Mesenteric fat pad (tissue), 1 donor: ENCODE measurements around the gene PHYH. TPM values are rescaled to one million over a fixed set of nuclear protein-coding genes. Genes with fewer than 3 reads are reported as not detected.
"Not testable (repeated sequence)": the region's sequence is repeated elsewhere in the genome, so short reads cannot be mapped to it uniquely, and the experiment has no call there.

Experiments used
- DNase-seq: peaks from one replicate; pipeline ENCODE4 v3.0.0-alpha.2; 2020; ENCODE audit warnings: low spot score
- total RNA-seq: library from RNA; stranded (reverse); fragmentation: NEBNext Ultra II Directional; extraction: Animal tissue kit (Norgen Biotek cat#: 25700); gene quantifications from one replicate; pipeline ENCODE4 v1.2.1, GENCODE V29; 2021
- donor health status: DM: yes; HTN: yes; CAD: no.

PHYH gene
- total RNA-seq, 1 donor from 2014 or later: 44.1 TPM

DNA sequence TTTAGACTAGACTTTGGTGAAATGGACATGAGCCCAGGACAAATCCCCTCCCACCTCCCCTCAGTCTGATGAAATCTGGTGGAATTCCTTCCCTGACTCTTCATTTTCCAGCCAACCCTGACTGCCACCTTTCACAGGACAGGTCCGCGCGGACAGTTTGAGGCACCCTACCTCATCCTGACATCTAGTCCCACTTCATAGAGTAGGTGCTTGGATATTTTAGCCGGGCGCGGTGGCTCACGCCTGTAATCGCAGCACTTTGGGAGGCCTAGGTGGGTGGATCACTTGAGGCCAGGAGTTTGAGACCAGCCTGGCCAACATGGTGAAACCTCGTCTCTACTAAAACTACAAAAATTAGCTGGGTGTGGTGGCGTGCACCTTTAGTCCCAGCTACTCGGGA is 23.7 kb downstream of the PHYH start:
- peak; percentile 53 for DNase-seq

GRCh38 chr10:13272164-13272571 is 27.7 kb downstream of the PHYH start:
- DNase-seq: peak; percentile 71

- peak; percentile 65 for DNase-seq
These were observed 28.2 kb downstream of the PHYH start for GRCh38 chr10:13271552-13272163.

DNA sequence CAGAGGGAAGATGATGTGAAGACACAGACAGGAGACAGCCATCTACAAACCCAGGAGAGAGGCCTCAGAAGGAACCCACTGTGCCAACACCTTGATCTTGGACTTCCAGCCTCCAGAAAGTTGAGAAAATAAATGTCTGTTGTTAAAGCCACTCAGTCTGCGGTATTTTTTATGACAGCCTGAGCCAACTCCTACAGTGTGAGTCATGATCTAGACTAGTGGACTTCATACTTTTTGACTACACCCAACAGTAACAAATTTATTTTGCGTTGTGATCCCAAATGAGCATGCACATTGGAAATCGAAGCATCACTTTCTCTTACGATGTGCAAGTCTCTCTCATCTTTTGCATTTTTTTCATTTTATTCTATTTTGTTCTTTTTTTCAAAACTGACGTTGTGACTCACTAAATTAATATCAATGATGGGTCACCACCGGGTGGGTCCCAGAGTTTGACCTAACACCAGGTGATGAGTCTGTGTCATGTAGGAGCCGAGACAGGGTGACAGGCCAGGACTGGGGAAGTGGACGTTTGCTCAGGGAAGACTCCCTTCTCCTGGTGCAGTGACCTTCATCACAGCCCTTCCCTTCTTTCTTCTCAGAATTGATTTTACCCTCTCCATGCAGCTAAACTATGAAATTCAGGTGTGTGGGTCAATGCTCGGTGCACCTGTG is 28.9 kb downstream of the PHYH start:
- peak; percentile 30 for DNase-seq

- no peak for DNase-seq
These were observed 31.0 kb downstream of the PHYH start for GRCh38 chr10:13268841-13269240.

DNA sequence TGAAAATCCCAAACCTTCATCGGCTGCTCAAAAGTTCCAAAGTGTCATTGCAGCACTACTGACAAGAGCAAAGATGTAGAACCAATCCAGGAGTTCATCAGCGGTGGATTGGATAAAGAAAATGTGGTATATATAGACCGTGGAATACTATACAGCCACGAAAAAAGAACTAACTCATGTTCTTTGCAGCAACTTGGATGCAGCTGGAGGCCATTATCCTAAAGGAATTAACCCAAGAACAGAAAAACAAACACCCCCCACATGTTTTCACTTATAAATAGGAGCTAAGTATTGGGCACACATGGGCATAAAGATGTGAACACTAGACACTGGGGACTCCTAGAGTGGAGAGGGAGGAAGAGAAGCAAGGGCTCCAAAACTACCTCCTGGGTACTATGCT is 31.6 kb downstream of the PHYH start:
- no peak for DNase-seq

DNA sequence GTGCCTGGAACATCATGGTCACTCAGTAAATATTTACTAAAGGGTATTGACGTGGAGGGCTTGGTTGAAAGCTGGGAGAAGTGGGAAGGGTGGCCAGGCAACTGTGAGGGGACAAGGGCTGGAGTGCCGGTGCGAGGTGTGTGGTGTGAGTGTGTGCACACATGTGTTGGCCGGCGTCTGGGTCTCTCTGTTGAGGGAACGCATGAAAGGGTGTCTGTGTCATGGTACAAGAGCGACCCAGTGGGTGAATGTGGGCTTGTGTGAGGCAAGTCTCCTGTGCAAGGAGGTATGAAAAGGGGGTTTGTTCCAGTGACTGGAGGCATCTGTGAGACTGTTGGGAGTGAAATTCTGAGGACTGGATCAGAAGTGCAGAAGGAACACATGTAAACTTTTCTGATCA is 36.3 kb downstream of the PHYH start:
- no peak for DNase-seq

GRCh38 chr10:13262433-13262832 is 37.4 kb downstream of the PHYH start:
- DNase-seq: no peak

DNA sequence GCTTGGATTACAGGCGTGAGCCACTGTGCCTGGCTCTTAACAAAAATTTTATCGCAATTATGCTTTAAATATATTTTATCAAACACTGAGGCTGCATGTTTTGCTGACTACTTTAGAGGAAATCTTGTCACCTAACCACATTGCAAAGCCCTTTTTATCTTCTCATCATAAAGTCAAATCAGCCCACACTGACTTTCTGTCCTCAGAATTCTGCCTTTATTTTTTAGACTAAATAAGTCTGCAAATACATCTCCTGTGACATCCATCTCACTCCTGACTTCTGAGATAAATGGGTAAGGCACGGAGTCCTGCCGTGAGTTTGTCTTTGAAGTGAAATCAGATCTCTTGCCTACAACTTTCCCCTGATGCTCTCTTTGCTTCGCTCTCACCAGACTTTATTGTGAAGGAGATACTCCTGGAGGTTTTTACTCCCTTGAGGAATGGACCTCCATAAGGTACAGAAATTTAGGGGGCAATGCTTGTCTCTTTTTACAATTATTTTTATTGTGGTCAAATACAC is 42.2 kb downstream of the PHYH start:
- no peak for DNase-seq

GRCh38 chr10:13256627-13257026 is 43.2 kb downstream of the PHYH start:
- no peak for DNase-seq

DNA sequence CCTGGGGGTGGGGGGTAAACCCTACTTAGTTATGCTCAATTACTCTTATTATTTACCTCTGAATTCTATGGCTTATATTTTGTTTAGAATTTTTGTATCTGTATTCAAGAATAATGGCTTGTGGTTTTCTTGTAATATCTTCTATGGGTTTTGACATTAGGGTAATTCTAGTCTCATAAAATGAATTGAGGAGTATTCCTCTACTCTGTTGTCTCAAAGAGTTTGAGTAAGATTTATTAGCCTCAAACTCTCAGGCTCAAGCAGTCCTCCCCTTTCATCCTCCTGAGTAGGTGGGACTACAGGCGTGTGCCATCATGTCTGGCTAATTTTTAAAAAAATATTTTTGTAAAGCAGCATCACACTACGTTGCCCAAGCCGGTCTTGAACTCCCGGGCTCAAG is 46.1 kb downstream of the PHYH start:
- DNase-seq: no peak

GRCh38 chr10:13247784-13248183 is 52.1 kb downstream of the PHYH start:
- DNase-seq: no peak

DNA sequence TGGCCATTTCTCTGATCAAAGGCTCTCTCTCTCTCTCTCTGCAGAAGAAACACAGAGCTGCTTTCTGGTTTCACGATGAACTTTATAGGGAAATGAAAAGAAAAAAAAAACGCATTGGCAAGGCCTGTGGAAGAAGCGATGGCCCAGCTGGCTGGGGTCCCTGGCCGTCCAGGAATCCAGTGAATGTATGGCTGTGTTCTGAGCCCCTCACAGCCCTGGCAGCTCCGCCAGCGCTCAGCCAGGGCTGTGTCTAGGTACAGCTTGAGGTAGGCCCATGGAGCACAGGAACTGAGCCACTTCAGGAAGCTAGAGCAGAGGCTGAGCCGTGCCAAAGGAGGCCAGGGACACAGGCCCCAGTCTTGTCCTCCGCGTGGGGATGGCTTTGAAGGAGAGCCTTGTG is 52.6 kb downstream of the PHYH start:
- DNase-seq: no peak

DNA sequence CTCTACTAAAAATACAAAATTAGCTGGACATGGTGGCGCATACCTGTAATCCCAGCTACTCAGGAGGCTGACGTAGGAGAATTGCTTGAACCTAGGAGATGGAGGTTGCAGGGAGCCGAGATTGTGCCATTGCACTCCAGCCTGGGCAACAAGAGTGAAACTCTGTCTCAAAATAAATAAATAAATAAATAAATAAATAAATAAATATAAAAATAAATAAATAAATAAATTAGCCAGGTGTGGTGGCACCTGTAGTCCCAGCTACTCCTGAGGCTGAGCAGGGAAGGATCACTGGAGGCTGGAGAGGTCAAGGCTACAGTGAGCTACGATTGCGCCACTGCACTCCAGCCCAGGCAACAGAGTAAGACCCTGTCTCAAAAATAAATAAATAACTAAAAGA is 57.6 kb downstream of the PHYH start:
- not testable (repeated sequence) for DNase-seq

- no peak for DNase-seq
These were observed 58.3 kb downstream of the PHYH start for GRCh38 chr10:13241613-13242012.

DNA sequence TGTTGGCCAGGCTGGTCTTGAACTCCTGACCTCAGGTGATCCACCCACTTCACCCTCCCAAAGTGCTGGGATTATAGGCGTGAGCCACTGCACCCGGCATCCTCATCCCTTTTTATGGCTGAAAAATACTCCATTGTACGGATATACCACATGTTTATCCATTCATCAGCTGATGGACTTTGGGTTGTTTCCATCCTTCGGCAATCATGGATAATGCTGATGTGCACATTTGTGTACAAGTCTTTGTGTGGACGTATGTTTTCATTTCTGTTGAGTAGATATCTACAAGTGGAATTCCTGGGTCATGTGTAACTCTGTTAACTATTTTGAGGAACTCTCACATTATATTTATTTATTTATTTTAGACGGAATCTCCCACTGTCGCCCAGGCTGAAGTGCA is 59.9 kb downstream of the PHYH start:
- no peak for DNase-seq

DNA sequence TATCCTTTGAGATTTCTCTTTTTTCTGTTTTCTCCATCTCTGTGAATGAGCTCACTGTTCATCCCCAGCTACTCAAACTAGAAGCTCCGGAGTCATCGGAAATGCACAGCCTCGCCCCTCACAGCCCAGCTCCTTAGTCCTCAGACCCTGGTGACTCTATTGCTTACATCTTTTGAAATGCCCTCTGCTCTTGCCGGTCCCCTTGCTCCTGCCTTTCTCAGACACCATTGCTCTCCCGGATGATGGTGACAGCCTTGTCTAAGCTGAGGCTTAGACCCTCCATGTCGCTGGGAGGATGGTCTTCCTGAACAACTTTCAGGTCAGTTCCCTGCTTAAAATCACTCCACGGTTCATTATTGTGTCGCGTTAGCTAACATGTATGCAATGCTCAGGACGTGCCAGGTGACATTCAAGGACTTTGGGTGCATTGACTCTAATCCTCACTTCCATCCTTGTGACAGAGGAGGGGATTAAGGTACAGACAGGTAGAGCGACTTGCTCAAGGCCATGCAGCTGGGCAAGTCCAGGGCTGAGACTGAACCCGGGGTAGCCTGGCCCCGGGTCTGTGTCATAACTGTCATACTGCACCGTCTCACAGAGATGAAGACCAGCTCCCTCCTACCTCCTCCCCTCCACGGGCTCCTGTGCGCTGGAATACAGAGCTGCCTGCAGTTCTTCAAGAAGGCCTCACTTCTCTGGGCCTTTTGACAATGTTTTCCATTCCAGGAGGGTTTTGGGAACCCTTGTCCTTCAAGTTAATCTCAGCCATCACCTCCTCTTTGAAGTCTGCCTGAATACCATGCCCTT is 61.4 kb downstream of the PHYH start:
- no peak for DNase-seq

DNA sequence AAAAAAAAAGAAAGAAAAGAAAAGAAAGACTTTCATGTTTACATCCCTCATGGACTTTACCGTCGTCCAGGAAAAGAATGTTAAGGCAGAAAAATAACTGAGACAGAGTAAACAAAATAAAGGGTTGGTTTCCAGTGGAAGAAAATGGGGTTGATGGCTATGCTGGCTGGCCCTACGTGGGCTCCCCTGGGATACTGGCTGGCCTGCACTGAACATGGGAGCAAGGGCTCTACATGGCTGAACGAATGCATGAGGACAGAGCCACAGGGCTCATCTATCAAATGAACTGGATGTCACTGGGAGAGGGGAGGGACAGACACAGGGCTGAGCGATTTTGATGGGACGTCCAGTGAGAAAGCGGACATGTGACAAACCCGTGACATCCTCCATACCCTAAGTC is 63.2 kb downstream of the PHYH start:
- peak; percentile 41 for DNase-seq

GRCh38 chr10:13234736-13235135 is 65.1 kb downstream of the PHYH start:
- peak; percentile 67 for DNase-seq

GRCh38 chr10:13234172-13234571 is 65.7 kb downstream of the PHYH start, which contains the start of gene UCMA:
TSS of gene UCMA (minus strand) at chr10:13234374. CDS start at chr10:13234258, 116 bp downstream.
- peak; percentile 78 for DNase-seq

GRCh38 chr10:13233358-13233757 is 66.5 kb downstream of the PHYH start:
- DNase-seq: peak; percentile 74

- peak; percentile 41 for DNase-seq
These were observed 68.1 kb downstream of the PHYH start for GRCh38 chr10:13231808-13232207.
